Measurements from ENCODE around the gene CACNB2.
A peak's percentile ranks its signal among the peaks of the same experiment; 100 is the strongest.

Gene CACNB2

GRCh38 chr10:18313626-18314025, 173.4 kb downstream of the CACNB2 start:
- 87% methylated on average over 4 of the region's 6 CpGs for WGBS
- H2BK120ac ChIP-seq (ENCODE audit: low read depth, low read length), result no peak overlapping the region

GRCh38 chr10:18319628-18320027, 179.4 kb downstream of the CACNB2 start:
- Histone ChIP-seq H3K4me1 (ENCODE audit: control insufficient read depth, insufficient read depth, low read depth, low read length) (no peaks in the 10 kb centered on the region), H2BK120ac (ENCODE audit: low read depth, low read length) (no peak overlapping the region), H3K9me3 (ENCODE audit: control insufficient read depth, low read length) (no peaks in the 10 kb centered on the region), H3K27me3 (ENCODE audit: control insufficient read depth in 1 of 2, insufficient read depth in 1 of 2, low read length in 2 of 2) (no peaks in the 10 kb centered on the region), H2BK15ac (ENCODE audit: low read depth, poor library complexity, severe bottlenecking) (no peak overlapping the region), H3K79me1 (replicated peaks; ENCODE audit: low read length, poor library complexity, severe bottlenecking) (no peaks in the 10 kb centered on the region), H3K18ac (ENCODE audit: low read depth in 1 of 2, low read length in 2 of 2) (no peak overlapping the region), H3K9ac (ENCODE audit: low read length) (no peak overlapping the region), H3K4ac (ENCODE audit: low read depth in 1 of 2, low read length in 2 of 2) (no peak overlapping the region), H2BK5ac (ENCODE audit: low read depth, low read length, poor library complexity, severe bottlenecking) (no peak overlapping the region), H3K14ac (ENCODE audit: low read length in 2 of 2) (no peak overlapping the region), H2BK12ac (ENCODE audit: low read length in 2 of 2) (no peak overlapping the region), H2AK5ac (ENCODE audit: low read length, severe bottlenecking) (no peak overlapping the region), H3K36me3 (ENCODE audit: control insufficient read depth in 1 of 2, insufficient read depth in 2 of 2, low read depth in 1 of 2, low read length in 2 of 2) (no peaks in the 10 kb centered on the region), H3K27ac (ENCODE audit: low read length, poor library complexity, severe bottlenecking) (no peak overlapping the region), H3K4me3 (ENCODE audit: insufficient read depth in 1 of 2, low read depth in 1 of 2, low read length in 2 of 2) (no peak overlapping the region), H4K8ac (ENCODE audit: low read length) (no peak overlapping the region), H4K91ac (ENCODE audit: low read length) (no peak overlapping the region), H3K23ac (ENCODE audit: low read length in 2 of 2) (no peak overlapping the region), H2AFZ (ENCODE audit: low read depth, low read length) (no peak overlapping the region), H3K4me2 (ENCODE audit: low read length, poor library complexity, severe bottlenecking) (no peak overlapping the region)
- no peak for DNase-seq
- whole genome bisulfite sequencing, result 81% methylated on average over 3 of the region's 3 CpGs

More at GRCh38 chr10:18313626-18314025, 173.4 kb downstream of the CACNB2 start:
- Histone ChIP-seq H2AK5ac (ENCODE audit: low read length, severe bottlenecking) (no peak overlapping the region), H3K4ac (ENCODE audit: low read depth in 1 of 2, low read length in 2 of 2) (no peak overlapping the region), H3K4me3 (ENCODE audit: insufficient read depth in 1 of 2, low read depth in 1 of 2, low read length in 2 of 2) (no peak overlapping the region), H4K91ac (ENCODE audit: low read length) (no peak overlapping the region), H3K9ac (ENCODE audit: low read length) (peak overlapping the region; percentile 70), H2BK5ac (ENCODE audit: low read depth, low read length, poor library complexity, severe bottlenecking) (no peak overlapping the region), H3K79me1 (replicated peaks; ENCODE audit: low read length, poor library complexity, severe bottlenecking) (no peaks in the 10 kb centered on the region), H3K9me3 (ENCODE audit: control insufficient read depth, low read length) (no peaks in the 10 kb centered on the region), H2AFZ (ENCODE audit: low read depth, low read length) (no peak overlapping the region), H2BK15ac (ENCODE audit: low read depth, poor library complexity, severe bottlenecking) (no peak overlapping the region), H3K14ac (ENCODE audit: low read length in 2 of 2) (no peak overlapping the region), H3K4me2 (ENCODE audit: low read length, poor library complexity, severe bottlenecking) (no peak overlapping the region), H3K23ac (ENCODE audit: low read length in 2 of 2) (no peak overlapping the region), H4K8ac (ENCODE audit: low read length) (no peak overlapping the region), H2BK12ac (ENCODE audit: low read length in 2 of 2) (no peak overlapping the region), H3K18ac (ENCODE audit: low read depth in 1 of 2, low read length in 2 of 2) (no peak overlapping the region), H3K36me3 (ENCODE audit: control insufficient read depth in 1 of 2, insufficient read depth in 2 of 2, low read depth in 1 of 2, low read length in 2 of 2) (no peaks in the 10 kb centered on the region), H3K4me1 (ENCODE audit: control insufficient read depth, insufficient read depth, low read depth, low read length) (peaks cover 2% of the 10 kb centered on the region), H3K27me3 (ENCODE audit: control insufficient read depth in 1 of 2, insufficient read depth in 1 of 2, low read length in 2 of 2) (no peaks in the 10 kb centered on the region), H3K27ac (ENCODE audit: low read length, poor library complexity, severe bottlenecking) (no peak overlapping the region)
- DNase-seq, result no peak

DNA sequence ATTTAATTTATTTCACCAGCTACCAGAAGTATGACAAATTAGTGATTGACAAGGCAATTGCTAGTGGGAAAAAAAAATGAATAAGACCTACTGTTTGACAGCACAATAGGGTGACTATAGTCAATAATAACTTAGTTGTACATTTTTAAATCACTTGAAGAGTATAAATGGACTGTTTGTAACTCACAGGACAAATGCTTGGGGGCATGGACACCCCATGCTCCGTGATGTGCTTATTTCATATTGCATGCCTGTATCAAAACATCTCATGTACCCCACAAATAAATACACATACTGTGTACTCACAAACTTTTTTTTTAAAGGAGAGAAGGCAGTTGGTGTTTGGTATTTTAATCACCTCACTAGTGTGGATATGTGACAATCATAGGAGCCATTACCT, 181.1 kb downstream of the CACNB2 start:
- Histone ChIP-seq H2BK120ac (ENCODE audit: low read depth, low read length) (no peak overlapping the region), H2BK15ac (ENCODE audit: low read depth, poor library complexity, severe bottlenecking) (no peak overlapping the region), H2BK5ac (ENCODE audit: low read depth, low read length, poor library complexity, severe bottlenecking) (no peak overlapping the region), H3K4me2 (ENCODE audit: low read length, poor library complexity, severe bottlenecking) (no peak overlapping the region), H3K9ac (ENCODE audit: low read length) (no peak overlapping the region), H3K18ac (ENCODE audit: low read depth in 1 of 2, low read length in 2 of 2) (no peak overlapping the region), H3K27me3 (ENCODE audit: control insufficient read depth in 1 of 2, insufficient read depth in 1 of 2, low read length in 2 of 2) (no peaks in the 10 kb centered on the region), H3K14ac (ENCODE audit: low read length in 2 of 2) (no peak overlapping the region), H3K36me3 (ENCODE audit: control insufficient read depth in 1 of 2, insufficient read depth in 2 of 2, low read depth in 1 of 2, low read length in 2 of 2) (no peaks in the 10 kb centered on the region), H3K27ac (ENCODE audit: low read length, poor library complexity, severe bottlenecking) (no peak overlapping the region), H4K91ac (ENCODE audit: low read length) (no peak overlapping the region), H3K9me3 (ENCODE audit: control insufficient read depth, low read length) (no peaks in the 10 kb centered on the region), H4K8ac (ENCODE audit: low read length) (no peak overlapping the region), H2AK5ac (ENCODE audit: low read length, severe bottlenecking) (no peak overlapping the region), H3K4me3 (ENCODE audit: insufficient read depth in 1 of 2, low read depth in 1 of 2, low read length in 2 of 2) (no peak overlapping the region), H3K4me1 (ENCODE audit: control insufficient read depth, insufficient read depth, low read depth, low read length) (peaks cover 2% of the 10 kb centered on the region), H3K23ac (ENCODE audit: low read length in 2 of 2) (no peak overlapping the region), H2BK12ac (ENCODE audit: low read length in 2 of 2) (no peak overlapping the region), H2AFZ (ENCODE audit: low read depth, low read length) (no peak overlapping the region), H3K79me1 (replicated peaks; ENCODE audit: low read length, poor library complexity, severe bottlenecking) (no peaks in the 10 kb centered on the region), H3K4ac (ENCODE audit: low read depth in 1 of 2, low read length in 2 of 2) (no peak overlapping the region)
- no peak for DNase-seq
- no CpG with 5 or more reads among the region's 1 CpG for WGBS

DNA sequence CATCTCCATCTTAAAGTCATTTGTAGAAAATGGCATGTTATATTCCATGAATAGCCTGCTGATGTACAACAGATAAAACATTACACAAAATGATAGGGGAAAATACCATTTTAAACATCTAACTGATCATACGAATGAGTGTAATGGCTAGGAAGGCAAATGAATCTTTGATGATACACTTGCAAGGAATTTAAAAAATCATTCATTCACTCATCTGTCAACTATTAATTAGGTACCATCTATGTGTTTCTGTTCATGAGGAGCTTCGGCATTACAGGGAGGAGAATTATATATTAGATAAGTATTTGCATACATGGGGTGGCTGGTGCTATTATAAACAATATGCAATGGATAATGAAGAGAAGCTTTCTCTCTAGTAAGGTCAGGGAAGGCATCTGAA, 183.7 kb downstream of the CACNB2 start:
- H3K27ac ChIP-seq (ENCODE audit: low read length, poor library complexity, severe bottlenecking), result no peak overlapping the region
- no peak overlapping the region for H2AK5ac ChIP-seq (ENCODE audit: low read length, severe bottlenecking)
- H3K23ac ChIP-seq (ENCODE audit: low read length in 2 of 2), result no peak overlapping the region
- no peak overlapping the region for H3K9ac ChIP-seq (ENCODE audit: low read length)
- no peak overlapping the region for H2BK15ac ChIP-seq (ENCODE audit: low read depth, poor library complexity, severe bottlenecking)
- H2BK120ac ChIP-seq (ENCODE audit: low read depth, low read length), result no peak overlapping the region
- peaks cover 2% of the 10 kb centered on the region for H3K4me1 ChIP-seq (ENCODE audit: control insufficient read depth, insufficient read depth, low read depth, low read length)
- no peaks in the 10 kb centered on the region for H3K9me3 ChIP-seq (ENCODE audit: control insufficient read depth, low read length)
- no peak overlapping the region for H4K91ac ChIP-seq (ENCODE audit: low read length)
- no peaks in the 10 kb centered on the region for H3K36me3 ChIP-seq (ENCODE audit: control insufficient read depth in 1 of 2, insufficient read depth in 2 of 2, low read depth in 1 of 2, low read length in 2 of 2)
- no peak overlapping the region for H4K8ac ChIP-seq (ENCODE audit: low read length)
- H3K4ac ChIP-seq (ENCODE audit: low read depth in 1 of 2, low read length in 2 of 2), result no peak overlapping the region
- H3K4me3 ChIP-seq (ENCODE audit: insufficient read depth in 1 of 2, low read depth in 1 of 2, low read length in 2 of 2), result no peak overlapping the region
- no peak overlapping the region for H3K18ac ChIP-seq (ENCODE audit: low read depth in 1 of 2, low read length in 2 of 2)
- no peaks in the 10 kb centered on the region for H3K79me1 ChIP-seq (replicated peaks; ENCODE audit: low read length, poor library complexity, severe bottlenecking)
- no peak overlapping the region for H2BK5ac ChIP-seq (ENCODE audit: low read depth, low read length, poor library complexity, severe bottlenecking)
- no peak overlapping the region for H3K14ac ChIP-seq (ENCODE audit: low read length in 2 of 2)
- DNase-seq, result no peak
- no peak overlapping the region for H2BK12ac ChIP-seq (ENCODE audit: low read length in 2 of 2)
- 80% methylated on average over 1 of the region's 2 CpGs for WGBS
- no peaks in the 10 kb centered on the region for H3K27me3 ChIP-seq (ENCODE audit: control insufficient read depth in 1 of 2, insufficient read depth in 1 of 2, low read length in 2 of 2)
- no peak overlapping the region for H3K4me2 ChIP-seq (ENCODE audit: low read length, poor library complexity, severe bottlenecking)
- no peak overlapping the region for H2AFZ ChIP-seq (ENCODE audit: low read depth, low read length)

All from mesenchymal stem cell (in vitro differentiated cells and primary cell).